NCI-H510A treated with DMSO at 0.1 percent for 48 hours (cell line): ENCODE data around the gene SPATA18.

Source experiments
- DNase-seq: peaks from one replicate; lab custom pipeline; 2025; lab: John Stamatoyannopoulos, UW

The SPATA18 gene

DNA sequence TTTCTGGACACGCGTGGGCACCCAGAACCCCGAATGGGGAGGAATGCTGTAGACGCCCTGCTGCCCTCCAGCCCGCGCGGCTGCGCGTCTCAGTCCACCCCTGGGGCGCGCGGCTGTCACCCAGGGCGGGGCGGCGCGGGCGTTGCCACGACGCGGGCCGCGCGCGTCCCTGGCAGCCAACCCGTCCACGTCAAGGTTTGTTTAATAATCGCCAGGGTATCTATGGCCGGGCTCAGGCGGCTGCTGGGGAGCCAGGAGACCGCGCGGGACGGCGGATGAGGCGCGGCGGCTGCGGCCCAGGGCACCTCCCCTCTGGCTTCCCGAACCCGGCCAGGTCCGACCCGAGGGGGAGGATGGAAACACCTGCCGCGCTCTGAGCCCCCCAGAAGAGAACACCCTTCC, at the start of gene SPATA18:
TSS of gene SPATA18 (plus strand) at position 92 of the 402 bp plus-strand sequence. CDS start 401 bp downstream, outside the sequence.
- DNase-seq = no peak

DNA sequence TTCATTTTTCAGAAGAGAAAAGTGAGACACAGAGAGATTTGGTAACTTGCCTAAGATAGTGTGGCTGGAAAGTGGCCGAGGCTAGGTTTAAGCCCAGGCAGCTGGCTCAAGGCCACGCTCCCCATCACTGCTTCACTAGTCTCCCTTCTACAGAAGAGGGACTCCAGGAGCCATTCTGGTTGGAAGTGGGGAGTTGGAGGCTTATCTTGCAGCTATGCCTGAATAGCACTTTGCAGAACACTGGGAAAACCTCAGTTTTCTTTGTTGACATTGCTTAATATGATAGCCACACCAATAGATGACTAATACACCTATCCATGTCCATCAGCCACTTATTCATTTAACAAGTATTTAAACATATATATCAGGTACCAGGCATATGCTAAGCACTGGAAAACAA, 49.5 kb upstream of the SPATA18 start:
- no peak for DNase-seq

DNA sequence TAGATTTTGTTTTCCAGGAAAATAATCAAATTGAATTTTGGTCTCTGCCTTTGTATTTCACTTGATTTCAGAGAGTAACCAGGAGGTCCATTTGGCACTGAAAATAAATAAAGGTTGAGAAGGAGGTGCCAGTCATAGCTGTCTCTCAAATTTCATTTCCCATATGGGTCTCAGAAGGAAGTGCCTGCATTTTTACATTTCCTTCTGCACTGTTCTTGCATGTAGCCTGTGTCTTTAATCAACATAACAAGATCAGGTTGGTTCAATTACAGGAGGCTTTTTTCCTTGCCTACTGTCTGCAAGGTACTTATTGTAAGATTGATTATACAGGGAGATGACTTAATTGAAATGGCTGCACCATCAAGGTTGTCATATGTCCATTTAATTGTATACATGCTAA, 46.7 kb upstream of the SPATA18 start:
- DNase-seq = no peak

GRCh38 chr4:52005604-52006273, 45.4 kb upstream of the SPATA18 start:
- DNase-seq = no peak

DNA sequence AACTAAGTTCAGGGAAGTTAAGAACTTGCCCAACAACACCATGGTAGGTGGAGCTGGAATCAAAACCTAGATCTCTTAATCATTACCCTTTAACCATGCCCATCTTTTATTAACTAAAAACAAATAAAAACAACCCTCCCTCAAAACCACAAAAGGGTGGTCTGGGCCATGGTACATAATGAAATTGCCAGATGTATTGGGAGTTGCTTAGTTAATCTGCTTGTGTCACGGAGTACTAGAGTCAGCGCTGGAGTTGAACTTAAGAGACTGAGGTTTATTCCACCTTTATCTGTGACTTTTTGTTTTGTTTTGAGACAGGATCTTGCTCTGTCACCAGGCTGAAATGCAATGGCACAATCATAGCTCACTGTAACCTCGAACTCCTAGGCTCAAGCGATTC, 44.2 kb upstream of the SPATA18 start:
- no peak for DNase-seq

GRCh38 chr4:52010986-52011385, 40.1 kb upstream of the SPATA18 start:
- no peak for DNase-seq

DNA sequence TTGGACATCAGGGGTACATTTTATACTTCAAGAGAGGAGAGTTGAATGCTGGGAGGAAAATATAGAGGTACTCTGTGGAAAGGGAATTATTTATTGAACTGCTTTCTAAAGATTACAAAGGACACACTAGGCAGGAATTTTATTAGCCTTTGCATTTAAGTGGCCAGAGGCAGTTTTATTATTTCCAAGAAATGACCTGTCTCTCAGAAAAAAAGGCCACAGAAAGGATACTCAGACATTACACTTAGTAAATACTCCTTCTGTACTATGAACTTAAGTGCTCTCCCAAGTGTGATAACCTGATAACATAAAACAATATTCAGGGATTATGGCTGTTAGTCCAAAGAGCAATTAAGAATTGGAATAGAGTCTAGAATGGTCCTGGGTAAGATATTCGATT, 38.5 kb upstream of the SPATA18 start:
- DNase-seq = no peak

DNA sequence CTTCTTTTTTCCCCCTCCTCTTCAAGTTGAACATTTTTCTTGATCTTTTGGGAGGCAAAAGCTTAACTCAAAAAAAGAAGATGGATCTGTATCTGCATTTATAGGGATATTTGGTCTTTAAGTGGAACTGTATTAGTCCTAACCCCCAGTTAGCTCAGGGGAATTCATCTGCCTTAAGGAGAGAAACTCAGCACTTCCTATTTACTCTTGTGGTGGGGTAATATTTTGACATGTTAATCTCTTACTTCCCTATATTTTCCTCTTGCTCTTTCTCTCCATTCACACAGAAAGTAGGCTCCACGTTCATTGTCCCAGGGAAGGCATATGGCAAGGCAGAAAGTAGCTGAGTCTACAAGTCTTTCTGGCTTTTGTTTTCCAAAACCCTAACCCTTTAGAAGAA, 36.2 kb upstream of the SPATA18 start:
- no peak for DNase-seq

DNA sequence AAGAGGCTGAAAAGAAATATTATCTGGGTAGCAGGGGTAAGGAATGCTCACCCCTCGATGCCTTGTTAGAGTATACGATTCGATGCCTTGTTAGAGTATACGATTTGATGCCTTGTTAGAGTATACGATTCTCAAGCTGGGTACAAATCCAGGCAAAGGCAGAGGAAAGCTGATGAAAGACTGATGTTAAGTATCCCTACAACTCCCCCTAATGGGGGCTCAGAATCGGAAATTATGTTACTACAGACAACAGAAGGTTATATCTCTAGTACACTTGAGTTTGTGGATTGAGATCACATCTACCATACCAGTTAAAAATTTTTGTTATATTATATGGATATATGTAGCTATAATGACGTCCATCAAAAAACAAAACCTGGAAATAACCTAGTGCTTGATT, 35.7 kb upstream of the SPATA18 start:
- no peak for DNase-seq

- no peak for DNase-seq
Observed at GRCh38 chr4:52016981-52017380, 34.1 kb upstream of the SPATA18 start.

GRCh38 chr4:52017814-52018213, 33.3 kb upstream of the SPATA18 start:
- no peak for DNase-seq

DNA sequence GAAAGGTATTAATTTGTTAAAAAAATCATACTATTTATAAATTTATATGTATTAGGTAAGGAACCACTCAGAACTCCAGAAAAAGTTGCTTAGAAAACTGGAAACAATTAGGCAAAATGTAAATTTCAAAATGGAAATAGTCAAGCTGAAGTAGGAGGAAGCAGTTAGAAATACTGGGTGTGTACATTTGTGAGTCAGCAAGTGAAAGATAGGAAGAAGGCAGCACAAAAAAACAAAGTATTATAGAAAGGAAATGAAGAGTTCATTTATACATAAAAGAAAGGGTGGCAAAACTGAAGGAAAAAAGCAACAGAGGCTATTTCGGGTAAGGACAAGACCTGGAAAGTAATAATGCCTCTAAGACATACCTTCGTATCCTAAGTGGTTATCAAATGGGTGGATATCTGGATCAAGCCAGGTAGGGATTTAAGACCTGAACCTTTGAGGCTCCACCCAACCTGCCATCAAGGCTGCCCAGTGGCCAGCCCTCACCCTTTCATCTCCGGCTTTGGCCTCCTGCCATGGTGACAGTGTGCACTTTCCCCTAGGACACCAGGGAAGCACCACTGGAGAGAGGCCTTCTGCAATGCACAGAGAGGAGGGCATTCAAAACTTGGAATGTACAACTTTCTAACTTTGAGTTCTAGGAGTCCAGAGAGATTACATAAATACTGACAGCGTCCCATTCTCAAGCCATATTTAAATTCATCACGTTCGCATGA, 31.0 kb upstream of the SPATA18 start, which contains the start of gene LRRC66:
TSS of gene LRRC66 (minus strand) at position 428 of the 722 bp plus-strand sequence. CDS start 2,750 bp downstream, outside the sequence.
- no peak for DNase-seq

DNA sequence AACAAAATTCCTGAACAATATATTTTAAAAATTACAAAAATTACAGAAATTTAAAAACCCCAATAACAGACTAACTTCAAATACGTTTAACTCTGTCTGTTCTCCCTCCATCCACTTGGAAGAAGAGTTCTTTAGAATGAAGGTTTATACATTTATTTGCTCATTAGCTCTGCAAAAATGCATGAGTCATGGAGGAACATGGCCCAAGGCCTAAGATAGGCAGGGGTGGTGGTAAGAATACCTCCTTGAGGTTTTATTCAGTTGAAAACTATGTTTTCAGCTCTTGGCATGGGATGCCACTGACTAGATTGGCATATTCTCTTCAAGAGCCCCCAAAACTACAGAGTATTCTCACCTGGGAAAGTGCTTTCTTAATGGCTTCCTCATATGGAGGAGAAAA, 22.1 kb upstream of the SPATA18 start:
- DNase-seq = no peak

DNA sequence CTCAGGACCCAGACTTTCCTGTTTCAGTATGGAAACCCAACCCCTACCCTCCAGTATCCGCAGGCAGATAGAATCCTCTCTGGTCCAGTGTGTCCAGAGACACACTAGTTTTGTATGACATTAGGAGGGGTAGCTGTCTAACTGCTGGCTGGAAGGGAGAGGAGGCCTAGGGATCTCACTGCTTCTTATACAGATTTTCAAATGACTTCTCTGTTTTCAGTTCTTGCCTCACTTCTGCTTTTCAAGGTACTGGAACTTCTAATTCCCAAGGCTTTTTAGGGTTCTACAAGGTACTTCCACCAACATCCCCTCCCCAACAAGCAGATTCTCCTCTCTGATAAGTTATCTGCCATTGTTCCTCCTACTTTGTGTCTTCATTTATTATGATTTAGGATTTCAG, 19.1 kb upstream of the SPATA18 start:
- DNase-seq = no peak

GRCh38 chr4:52035190-52035589, 15.9 kb upstream of the SPATA18 start:
- DNase-seq = no peak

DNA sequence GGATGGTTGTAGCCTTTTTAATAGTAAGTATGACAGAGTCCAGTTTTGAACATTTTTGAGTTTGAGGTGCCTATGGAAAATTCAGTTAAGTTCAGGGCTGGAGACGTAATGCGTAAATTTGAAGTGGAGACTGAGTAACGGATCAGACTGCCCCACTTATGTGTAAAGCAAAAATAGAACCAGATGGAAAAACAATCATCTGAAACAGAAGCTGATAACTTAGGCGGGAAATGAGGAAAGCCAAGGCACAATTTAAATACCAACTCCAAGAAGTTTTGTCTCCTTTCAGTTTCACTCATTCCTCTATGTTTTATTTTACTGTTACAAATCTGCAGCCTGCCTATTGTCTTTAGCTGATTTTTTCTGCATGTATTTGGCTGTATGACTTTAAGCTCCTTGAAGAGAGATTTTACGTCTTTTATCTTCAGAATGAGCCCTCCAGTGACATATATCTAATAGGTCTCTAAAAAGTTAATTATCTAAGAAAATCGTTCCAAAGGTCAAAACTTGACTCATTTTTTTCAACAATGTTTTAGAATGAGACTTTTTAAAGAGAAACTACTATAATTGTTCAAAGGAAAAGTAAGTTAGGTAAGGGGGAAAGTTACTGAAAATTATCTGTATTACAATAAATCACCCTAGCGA, 14.1 kb upstream of the SPATA18 start:
- no peak for DNase-seq

DNA sequence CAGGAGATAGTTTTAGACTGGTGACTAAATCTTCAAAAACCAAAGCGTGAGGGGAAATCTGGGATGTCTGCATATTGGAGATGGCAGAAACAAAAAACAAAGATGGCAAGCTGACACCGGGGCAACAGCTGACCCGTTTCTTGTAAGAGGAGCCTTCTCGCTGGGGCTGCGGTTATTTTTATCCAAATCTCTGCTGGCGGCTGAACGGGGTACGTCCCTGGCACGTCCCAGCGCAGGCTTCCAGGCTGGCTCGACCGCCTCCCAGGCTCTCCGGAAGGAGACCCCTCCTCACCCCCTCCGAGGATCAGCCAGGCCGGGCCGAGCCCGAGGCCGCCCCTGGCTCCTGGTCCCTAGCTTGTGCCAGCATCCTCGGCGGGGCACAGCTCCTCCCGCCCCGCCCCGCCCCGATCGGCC, 13.4 kb upstream of the SPATA18 start:
- DNase-seq = peak; percentile 70

DNA sequence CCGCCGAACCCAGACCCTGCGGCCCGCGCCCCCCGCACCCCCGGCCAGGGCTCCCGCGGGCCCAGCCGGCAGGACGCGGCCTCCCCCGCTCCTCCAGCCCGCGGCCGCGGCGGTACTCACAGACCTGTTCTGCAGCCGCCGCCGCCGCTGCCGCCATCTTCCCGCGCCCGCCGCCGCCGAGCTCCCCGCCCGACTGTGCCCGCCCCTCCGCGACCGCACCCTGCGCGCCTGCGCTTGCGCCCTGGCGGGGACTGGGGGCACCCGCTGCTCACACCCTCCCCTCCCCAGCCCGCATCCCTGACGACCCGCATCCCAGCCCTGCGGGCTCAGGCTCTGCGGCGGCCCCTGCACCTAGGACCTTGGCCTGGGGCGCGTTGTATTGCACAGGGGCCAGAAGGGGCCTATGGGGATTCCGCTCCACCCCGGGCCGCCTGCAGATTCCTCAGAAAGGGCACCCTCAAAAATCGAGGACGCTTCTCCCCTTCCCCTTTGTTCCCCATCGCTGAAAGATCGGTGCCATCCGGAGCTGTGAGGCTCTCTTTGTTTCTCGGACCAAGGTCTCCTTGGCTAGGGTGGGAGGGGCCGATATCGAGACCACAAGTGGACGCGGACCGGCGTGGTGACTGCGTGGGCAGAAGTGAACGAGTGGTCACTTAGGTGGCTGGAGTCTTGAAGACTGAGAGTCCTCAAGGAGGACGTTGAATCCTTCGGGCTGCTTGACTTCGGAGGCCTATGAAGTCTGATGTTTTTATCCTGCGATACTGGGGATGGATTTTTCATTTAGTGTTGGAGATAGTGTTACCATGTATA, 12.8 kb upstream of the SPATA18 start, which contains the start of gene SGCB:
TSS of gene SGCB (minus strand) at position 197 of the 810 bp plus-strand sequence. CDS start at position 157, 40 bp downstream.
- peak; percentile 46 for DNase-seq

DNA sequence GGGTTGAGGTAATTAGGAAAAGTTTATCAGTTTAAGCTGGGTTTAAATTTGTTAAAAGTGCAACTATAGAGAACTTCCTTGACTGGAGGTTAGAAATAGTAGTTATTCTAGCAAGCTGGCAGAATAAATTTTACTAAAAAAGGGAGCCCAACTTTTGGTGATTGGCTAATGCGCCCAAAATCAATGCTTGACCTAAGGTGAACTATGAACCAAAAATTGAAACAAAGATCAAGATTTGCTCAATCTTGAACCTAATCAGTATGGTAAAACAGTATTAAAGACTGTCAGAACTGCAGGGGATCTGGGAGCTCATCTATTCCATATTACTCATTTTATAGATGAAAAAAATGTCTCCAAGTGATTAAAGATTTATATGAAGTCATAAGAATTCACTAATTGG, 6.1 kb upstream of the SPATA18 start:
- no peak for DNase-seq

- DNase-seq = no peak
Observed at GRCh38 chr4:52049266-52049665, 1.8 kb upstream of the SPATA18 start.

- DNase-seq = peak; percentile 77
Observed at GRCh38 chr4:52051615-52052474, 741 bp downstream of the SPATA18 start.
